Sigmoid colon (tissue), 4 donors: ENCODE results near the gene SLITRK3.

Experiments used
- CTCF ChIP-seq, 4 experiments: fragments of 450-650 bp in 3 of 4; fragments of 200-600 bp in 1 of 4; IDR thresholded peaks; one replicate each; pipeline ENCODE4 v1.5.1; 2016 to 2019; ENCODE audit warnings: antibody characterized with exemption in 4 of 4, mild to moderate bottlenecking in 3 of 4, moderate library complexity in 2 of 4
- POLR2AphosphoS5 ChIP-seq, 4 donors: sonication (generic); formaldehyde crosslinking; IDR thresholded peaks; one replicate each; pipeline ENCODE4 v1.6.1; 2017; ENCODE audit warnings: antibody characterized with exemption in 4 of 4

- TF ChIP-seq POLR2AphosphoS5 (IDR thresholded peaks at IDR 0.05) (no peak), CTCF (IDR thresholded peaks at IDR 0.05) (no peak)
Measured at GRCh38 chr3:165188452-165188851, 7.7 kb downstream of the SLITRK3 start.
